Activated naive CD4-positive, alpha-beta T cell treated with anti-CD3 and anti-CD28 coated beads, Interleukin-2, amount 50 U/mL, for 16 hours (primary cell): Measurements from ENCODE around the gene CCDC190.
"Not testable (repeated sequence)": the region's sequence is repeated elsewhere in the genome, so short reads cannot be mapped to it uniquely, and the experiment has no call there.

ENCODE experiments used
- DNase-seq: peaks from one replicate; pipeline ENCODE4 v3.0.0-alpha.2; 2020

The CCDC190 gene

DNA sequence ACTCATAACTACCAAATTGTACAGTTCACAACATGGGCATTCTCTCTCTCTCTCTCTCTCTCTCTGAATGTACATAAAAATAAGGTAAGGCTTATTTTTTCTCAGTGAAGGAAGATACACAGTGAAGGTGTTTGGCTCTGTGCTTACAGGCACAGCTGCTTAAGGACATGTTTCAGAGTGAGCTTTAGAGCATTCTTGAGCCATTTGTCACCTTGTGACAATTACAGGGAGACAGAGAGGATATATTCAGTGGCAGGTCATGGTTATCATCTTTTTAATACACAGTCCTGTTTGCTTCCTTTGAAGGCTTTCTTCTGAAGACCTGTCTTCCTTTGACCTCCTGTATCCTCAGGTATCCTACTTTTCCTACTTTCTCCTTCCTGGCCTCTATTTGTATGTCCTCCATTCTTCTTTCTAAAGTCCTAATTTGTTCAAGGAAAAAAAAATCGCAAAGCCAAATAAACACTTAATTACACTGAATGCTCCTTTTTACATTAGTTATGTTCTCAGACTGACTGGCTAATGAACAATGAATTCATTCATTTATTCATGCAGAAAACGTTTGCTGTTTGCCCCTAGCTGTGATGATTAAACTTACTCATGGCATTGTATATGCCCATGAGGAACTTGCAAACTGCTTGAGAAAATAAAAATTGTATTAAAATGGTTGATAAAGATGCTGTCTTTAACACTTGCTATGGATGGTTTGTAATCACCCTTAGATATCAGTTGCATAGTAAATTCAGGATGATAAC, 37.0 kb downstream of the CCDC190 start:
- DNase-seq = no peak

DNA sequence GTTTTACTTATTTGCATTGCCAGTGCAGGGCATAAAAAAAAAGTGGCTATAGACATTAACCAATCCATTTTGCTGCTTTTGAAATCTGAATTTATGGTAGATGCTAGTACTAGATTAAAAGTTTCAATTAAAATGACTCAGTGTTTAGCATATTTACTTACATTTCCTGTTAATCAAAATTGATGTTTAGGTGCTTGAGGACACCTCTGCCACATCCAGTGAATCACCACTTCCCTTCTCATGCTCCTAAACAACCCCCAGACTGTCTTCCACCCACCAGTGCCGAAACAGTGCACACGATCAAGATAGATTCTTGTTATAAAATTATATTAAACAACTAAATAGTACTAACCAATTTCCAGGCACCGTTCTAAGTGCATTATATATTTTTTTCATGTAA, 37.7 kb downstream of the CCDC190 start:
- no peak for DNase-seq

DNA sequence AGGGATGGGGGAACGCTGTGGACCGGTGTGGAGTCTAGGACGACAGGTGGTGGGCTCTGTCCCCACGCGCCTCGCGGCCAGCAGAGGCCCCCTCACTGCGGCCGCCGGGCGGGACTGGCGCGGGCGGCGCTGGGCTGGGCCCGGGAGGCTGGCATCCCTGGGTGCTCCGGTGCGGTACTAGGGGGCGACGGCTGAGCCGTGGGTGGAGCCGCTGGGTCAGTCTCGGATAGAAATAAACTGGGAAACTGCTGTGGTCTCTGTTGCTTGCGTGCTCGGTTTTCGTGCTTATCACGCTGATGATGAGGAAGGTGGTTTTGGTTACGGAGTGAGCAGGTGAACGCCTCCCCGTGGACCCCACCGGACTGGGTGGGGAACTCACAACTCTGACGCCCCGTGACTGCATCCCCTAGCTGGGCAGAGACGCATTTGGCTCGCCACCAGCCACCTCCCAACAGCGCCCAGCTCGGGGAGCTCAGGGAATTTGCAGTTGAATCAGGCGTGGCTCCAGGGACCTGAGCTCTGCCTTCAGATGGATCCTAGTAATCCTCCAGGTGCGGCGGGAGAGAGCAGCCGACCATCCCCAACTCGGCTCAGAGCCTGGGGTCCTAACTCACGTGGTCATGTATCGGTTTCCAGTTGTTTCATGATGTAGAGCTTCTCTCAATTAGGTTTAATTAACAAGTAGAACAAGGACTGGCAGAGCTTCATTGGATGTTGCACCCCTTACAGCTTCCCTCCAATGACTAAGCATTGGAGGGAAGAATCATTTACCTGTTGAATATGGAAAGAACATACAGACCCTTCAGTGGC, 38.4 kb downstream of the CCDC190 start:
- DNase-seq = no peak

DNA sequence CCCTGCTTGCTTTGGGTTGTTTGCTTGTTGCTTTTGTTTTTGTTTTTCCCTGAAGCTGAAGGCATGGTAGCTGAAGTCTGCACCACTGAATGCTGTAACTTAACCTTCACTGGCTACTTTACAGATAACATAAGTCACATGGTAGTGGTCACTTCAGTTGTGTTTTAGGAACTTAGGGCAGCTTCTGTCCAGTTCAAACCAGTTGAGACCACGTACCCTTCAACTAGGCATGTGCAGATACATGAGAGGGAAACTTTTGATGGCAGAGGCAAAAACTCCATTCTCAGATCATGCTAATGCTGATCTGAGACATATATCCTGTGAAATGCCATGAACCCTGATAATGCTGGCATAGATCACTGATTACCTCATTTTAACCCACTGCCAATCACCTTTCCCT, 42.3 kb downstream of the CCDC190 start:
- not testable (repeated sequence) for DNase-seq

DNA sequence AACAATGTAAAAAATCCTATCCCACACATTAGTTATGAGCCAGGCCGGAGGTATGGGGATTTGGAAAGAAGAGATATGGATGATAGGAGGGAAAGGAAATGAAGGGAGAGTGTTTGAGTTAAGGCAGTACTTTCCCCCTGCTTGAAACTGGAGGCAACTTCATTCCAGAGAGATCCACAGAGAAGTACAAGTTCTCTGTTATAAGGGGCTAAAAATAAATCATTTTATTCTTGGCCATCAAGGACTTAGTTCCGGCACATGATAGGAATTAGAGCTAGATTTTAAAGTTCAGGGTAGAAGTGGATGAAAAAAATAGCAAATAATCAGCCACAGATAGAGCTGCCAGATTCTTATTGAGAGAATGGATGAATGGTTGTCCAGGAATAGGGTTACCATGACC, 42.8 kb downstream of the CCDC190 start:
- not testable (repeated sequence) for DNase-seq

DNA sequence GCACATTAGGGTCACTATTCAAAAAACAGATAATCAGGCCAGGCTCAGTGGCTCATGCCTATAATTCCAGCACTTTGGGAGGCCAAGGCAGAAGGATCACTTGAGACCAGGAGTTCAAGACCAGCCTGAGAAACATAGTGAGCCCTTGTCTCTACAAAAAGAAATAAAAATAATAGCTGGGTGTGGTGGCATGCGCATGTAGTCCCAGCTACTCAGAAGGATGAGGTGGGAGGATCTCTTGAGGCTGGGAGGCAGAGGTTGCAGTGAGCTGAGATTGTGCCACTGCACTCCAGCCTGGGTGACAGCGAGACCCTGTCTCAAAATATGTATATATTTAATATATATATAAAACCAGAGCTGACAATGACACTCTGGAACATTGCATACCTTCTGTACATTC, 48.6 kb downstream of the CCDC190 start:
- not testable (repeated sequence) for DNase-seq

DNA sequence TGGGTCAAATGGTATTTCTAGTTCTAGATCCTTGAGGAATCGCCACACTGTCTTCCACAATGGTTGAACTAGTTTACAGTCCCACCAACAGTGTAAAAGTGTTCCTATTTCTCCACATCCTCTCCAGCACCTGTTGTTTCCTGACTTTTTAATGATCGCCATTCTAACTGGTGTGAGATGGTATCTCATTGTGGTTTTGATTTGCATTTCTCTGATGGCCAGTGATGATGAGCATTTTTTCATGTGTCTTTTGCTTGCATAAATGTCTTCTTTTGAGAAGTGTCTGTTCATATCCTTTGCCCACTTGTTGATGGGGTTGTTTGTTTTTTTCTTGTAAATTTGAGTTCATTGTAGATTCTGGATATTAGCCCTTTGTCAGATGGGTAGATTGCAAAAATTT, 53.5 kb downstream of the CCDC190 start:
- not testable (repeated sequence) for DNase-seq
